GM18526 (cell line): Measurements from ENCODE around the gene COL4A2.

Experiments
- POLR2A ChIP-seq: IDR thresholded peaks from 3 replicates; pipeline ENCODE4 v1.6.1; 2011; ENCODE audit not compliant: insufficient read length; ENCODE audit errors: extremely low read depth

The COL4A2 gene

DNA sequence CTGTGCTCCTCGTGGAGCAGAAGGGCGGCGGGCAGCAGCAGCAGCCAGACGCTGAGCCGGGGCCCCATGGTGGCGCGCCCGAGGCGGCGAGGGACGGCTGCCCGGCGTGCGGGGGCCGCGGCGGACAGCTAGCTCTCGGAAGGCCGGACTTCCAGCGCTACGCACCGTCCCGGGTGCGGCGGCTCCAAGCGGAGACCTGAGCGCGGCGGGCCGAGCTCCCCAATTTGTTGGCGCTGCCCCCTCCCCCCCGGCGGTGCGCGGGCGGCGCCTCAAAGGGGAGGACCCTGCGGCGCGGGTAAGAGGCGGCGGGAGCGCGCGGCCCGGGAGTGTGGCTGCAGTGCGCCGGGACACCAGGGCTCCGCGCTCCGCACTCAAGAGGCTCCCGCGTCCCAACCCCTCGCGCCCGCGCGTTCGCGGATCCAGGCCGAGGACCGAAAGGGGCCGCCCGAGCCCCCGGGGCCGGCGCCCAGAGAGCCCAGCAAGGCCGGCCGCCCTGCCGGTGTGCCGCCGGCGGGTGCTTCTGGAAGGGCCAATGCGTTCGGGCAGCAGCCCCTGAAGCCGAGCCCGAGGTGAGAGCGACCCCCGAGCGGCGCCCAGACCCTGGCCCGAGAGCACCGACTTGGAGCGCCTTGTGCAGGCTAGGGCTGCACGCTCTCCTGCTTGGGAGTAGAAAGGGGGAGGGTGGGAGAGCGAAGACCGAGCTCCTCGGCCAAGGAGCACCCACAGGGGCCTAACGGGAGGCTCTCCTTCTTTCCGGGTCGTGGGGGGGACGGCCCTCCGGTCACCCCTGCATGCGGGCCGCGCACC, at the start of gene COL4A2, which contains the start of gene COL4A1:
Gene COL4A2 (plus strand): TSS at position 325 of the 807 bp plus-strand sequence. CDS start 620 bp downstream, outside the sequence.
Gene COL4A1 (minus strand): TSS at position 198 of the 807 bp plus-strand sequence. CDS start 130 bp downstream, at position 68.
- no peak for TF ChIP-seq POLR2A

DNA sequence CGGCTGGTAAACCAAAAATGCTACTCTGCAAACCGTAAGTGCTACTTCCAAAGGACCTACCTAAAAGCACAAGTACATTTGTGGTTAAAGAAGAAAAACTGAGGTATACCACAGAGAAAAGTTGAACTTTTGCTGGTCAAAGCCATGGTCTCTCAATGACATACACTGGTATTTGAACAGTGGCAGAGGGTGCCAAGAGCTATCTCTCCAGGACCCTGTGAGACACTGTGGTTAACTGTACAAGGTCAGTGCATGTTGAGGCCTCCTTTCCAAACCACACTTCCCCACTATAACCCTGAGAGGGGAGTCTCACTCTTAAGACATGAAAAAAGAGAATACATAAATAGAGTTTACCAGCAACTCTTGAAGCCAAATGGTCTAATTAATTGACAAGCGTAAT, 49.7 kb upstream of the COL4A2 start:
- TF ChIP-seq POLR2A: no peak

DNA sequence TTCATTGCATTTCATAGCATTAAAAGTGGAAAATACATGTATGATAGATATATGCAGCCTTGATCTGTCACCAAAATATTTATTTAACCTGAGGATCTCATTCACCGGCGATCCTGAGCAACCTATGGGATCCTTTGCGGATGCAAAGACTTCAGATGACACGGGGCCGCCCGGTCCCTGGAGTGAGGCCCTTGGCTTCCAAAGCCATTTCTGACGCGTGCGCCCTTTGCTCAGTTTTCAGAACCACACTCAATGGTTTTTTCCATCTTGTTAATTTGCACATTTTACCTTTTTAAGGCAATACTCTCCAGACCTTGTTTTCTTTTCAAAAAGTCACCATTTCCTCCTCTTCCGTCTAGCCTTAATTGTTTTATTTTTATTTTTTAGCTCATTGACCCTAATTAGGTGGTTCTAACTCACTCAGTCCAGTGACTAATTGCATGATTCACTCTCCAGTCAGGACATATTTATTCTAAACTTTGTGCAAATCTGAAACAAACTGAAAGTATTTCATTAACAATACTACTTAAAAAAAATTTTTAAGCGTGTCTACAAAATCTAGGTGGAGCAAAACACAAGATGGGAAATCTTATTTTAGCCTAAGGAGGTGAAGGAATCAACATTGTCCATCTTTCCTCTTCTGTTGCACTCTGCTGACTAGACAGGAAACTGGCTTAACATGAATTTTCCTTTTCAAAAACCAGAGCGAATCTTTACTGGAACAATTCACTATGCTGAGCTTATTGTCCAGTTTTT, 48.0 kb upstream of the COL4A2 start:
- no peak for TF ChIP-seq POLR2A

DNA sequence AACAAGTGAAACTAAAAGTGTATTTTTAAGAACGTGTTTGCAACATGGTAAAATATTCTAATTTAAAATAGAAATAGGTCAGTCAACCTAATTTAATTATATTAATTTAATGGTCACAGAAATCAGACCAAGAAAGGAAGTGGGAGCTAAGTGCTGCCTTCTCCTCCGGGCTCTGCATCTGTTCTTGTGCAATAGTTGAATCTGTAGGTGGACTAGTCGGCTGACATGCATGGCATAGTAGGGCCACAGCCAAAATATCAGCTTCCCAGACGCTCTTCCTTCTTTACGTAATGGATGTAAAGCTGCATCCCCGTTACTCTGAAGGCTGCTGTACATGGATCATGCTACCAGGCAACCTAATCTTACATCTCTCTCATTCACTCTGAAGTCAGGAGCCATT, 47.4 kb upstream of the COL4A2 start:
- TF ChIP-seq POLR2A: no peak

DNA sequence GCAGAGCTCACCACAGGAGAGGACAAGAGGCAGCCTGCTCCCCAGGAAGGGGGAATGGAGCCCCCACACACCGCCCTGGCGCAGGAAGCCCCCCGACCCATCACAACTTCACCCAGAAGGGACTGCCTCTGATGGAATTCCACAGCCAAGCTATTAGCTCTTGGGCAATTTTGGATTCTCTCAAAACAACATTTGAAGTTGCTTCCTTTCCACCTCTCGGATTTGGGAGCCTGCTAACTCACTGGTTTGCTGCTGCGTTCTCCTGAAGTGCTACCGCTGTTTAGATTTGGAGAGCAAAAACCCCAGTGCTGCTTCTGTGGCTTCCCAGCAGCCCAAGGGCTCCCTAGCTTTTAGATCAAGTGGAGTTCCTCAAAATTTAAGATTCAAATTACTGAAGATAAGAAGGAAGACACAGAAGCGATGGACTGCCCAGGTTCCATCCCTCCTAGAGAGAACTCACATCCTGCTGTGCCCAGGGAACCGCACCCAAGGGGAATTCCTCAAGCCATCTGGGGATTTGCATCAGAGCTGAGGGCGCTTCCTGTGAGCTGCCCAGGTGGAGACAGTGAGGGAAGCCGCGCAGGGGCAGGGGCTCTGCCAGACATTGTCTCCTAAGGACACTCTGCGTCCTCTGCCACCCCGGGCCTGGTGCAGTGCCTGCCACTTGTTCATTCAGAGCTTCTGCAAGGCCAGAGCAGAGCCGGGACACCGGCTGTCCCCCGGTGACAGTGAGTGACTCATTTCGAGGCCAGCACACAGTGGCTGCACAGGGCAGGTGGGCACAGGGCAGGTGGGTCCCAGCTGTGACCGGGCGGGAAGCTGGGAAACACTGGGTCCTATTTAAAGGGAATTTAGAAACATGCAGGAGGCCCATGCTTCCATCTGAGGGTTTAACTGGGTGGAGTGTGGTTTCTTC, 45.7 kb upstream of the COL4A2 start:
- TF ChIP-seq POLR2A: no peak

DNA sequence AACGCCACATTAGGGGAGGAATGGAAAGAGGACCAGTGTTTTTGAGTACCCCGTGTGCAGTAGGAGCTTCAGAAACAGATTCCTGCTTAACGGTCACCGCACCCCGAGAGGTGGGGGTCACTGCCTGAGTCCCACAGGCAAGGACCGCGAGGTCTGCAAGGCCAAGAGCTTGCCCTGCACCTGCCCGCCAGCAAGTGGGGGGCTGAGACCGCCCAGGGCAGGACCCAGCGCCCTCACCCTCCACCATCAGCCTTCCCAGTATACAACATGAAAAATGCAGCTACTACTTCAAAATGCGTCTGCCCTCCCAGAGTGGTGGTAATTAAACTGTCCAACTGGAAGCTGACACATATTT, 45.0 kb upstream of the COL4A2 start:
- no peak for TF ChIP-seq POLR2A

DNA sequence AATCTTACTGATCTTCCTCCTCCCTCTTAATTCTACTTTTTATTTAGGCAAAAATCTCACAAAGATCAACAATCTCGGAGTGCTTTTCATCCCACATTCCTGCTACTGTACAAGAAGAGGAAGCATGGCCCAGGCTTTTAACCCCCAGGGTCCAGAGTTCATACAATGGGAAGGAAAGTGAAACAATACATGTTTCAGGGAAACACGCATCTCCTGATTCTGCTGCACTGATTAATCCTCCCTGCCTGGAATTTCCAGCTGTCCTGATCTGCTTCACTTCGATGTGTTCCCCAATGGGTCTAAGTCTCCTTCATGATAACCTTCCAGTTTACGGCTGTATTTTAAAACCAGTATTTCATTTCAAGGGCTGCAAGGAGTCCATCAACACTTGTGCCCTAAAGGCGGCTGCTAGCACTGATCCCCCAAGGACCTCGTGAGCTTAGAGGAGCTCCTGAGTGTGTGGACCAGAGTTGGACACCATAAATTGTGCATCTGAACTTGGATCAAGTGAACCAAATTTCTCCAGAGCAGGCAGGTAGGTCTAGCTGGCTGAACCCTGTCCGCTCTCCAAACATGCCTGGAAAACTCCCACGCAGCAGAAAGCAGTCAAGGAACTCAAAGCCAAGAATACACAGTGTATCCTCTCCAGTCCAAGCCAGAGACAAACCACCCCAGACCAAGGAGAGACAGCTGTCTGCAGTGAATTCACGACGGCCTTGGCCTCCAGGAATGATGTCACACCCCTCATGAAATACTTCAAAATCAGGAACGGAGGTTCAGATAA, 44.4 kb upstream of the COL4A2 start:
- TF ChIP-seq POLR2A: no peak

DNA sequence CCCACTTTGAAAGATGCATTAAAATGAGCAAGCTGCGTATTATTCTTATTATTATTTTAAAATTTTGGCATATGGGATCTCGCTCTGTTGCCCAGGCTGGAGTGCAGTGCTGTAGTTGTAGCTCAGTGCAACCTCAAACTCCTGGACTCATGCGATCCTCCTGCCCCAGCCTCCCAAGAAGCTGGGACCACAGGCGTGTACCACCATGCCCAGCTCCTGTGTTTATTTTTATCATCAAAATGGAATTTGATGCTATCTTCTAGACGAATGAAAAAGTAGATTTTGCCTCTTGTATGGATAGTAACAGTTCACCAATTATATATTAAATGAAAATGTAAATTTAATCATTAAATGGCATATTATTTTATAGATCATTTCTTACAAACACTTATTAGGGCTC, 43.7 kb upstream of the COL4A2 start:
- TF ChIP-seq POLR2A: no peak

DNA sequence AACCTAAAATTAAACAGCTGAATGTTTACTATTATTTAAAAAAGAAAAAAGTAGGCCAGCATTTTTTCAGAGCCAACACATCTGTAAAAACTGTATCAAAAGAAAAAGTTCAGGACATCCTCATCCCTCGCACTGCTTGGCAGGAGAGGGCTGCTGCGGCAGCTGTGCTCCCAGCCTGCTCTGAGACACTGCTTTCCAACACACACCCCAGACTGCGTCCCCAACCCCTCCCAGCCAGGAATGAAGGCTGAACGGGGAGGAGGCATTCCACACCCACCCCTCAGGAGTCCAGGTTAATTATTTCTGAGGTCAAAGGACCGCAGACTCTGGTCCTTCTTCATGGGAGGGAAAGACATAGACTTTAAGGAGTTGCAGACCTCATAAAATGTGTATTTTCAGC, 43.2 kb upstream of the COL4A2 start:
- no peak for TF ChIP-seq POLR2A

DNA sequence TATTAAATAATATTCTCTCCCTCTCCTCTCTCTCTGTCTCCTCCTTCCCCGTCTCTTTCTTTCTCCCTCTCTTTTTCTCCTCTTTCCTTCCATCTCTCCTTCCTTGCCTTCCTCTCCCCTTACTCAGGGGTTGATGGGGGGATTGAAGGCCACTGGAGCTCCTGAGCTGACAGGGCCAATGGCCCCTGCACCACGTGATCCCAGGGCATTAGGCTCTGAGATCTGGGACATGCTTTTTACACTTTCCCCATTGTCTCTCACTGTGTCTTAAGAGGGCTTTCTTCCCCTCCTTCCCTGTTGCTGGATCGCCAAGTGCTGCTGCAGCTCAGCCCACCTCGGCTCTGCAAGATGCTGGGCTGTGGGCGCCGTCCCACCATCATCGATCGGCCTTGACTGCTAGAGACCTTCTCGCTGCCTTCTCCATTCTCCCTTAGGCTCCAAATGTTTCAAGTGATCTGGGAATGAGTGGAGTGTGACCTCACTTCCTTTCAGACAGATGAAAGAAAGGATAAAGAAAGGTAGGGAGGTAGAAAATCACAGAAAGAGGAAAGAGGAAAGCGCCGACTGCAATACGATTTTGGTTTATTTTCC, 42.3 kb upstream of the COL4A2 start:
- TF ChIP-seq POLR2A: no peak

DNA sequence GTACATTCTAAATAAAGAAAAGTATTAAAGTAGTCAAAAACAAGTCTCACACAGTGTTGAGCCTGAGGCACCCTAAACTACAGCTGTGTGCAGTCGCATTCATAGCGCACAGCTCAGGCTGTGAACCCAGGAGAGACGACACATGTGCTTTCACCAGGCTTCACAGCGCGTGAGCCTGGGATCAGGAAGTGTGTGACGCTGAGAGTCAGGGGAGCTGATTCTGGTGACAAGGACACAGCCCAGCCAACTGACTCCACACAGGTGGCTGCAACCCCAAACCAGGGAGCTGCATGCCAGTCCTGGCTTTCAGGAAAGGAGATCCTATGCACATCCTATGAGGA, 41.8 kb upstream of the COL4A2 start:
- TF ChIP-seq POLR2A: no peak

DNA sequence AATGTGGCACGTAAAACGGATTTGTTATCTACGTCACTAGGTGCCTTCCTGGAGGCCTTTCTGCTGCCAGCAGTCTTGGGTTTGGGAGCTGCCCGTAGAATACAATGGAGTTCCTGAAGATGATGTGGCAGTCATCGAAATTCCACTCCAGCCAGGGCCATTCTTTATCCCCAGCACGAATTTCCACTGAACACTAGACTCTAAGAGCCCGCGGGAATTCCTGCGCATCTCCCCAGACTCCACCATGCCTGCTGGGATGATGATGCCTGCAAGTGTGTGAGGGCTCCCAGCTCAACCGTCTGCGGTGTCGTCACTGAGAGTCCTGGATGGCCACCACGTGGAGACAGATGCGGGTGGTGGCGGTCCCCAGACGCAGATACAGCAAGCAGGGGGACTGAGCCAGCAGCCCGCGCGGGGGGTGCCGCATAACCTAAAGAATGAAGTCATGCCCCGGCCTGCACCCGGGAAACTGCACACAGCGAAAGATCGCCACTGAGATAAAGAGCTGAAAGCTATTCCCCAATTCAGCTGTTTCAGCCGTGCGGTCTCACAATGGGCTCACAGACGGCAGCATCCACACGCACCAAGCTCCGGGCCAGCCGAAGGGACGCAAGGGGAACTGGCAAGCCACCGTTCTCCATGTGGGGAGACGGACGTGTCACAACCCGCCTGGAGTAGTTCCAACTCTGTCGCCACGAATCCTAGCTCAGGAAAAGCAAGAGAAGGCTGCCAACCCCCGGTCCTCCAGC, 41.2 kb upstream of the COL4A2 start:
- no peak for TF ChIP-seq POLR2A

DNA sequence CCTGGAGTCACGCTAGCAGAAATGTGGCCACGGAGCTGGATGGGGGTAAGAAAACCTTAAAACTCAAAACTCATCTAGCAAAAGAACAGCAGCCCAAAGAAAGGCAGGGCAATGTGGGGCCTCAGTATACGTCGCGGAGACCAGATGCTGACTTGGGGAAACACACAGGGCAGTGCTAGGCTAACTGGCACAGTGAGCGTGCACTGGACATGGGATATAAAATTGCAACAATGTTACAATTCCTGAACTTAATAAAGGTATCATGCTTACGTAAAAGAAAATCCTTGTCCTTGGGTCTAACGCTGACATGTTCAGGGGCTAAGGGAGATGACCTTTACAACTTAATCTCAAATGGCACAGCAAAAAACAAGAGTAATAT, 40.7 kb upstream of the COL4A2 start:
- no peak for TF ChIP-seq POLR2A

DNA sequence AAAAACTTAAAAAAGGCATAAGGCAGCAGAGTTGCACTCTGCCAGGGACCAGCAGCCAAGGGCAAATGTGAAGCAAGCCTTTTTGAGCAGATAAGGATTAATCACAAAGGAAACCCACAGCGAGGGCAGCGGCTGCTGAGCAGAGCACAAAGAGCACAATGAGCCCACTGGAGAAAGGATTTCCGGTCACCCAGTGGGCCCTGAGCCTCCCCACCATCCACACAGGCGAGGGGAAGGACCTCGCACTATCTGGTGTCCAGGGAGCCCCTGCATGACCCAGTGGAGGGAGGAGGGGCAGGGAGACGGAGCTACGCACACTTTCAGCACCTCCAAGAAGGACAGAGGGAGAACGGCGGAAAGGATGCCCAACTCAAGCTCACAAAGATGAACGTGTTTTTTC, 40.1 kb upstream of the COL4A2 start:
- TF ChIP-seq POLR2A: no peak
